ENCODE measurements around the gene DENND4C. TPM values are rescaled to one million over a fixed set of nuclear protein-coding genes. Genes with fewer than 3 reads are reported as not detected.
A peak's percentile ranks its signal among the peaks of the same experiment; 100 is the strongest.

DENND4C gene
- total RNA-seq, 1 donor from 2014 or later = 35.6 TPM

GRCh38 chr9:19376931-19377330, 146.4 kb downstream of the DENND4C start:
- no peaks in the 10 kb centered on the region for H3K9me3 Mint-ChIP-seq (ENCODE audit: unreplicated experiment)
- peaks cover 42% of the 10 kb centered on the region for H3K36me3 Mint-ChIP-seq (ENCODE audit: low read depth, unreplicated experiment)
- H3K4me1 Mint-ChIP-seq (ENCODE audit: unreplicated experiment) = peaks cover 31% of the 10 kb centered on the region
- peaks cover 12% of the 10 kb centered on the region for H3K27me3 Mint-ChIP-seq (ENCODE audit: unreplicated experiment)
- H3K4me3 Mint-ChIP-seq (ENCODE audit: unreplicated experiment) = no peak overlapping the region
- DNase-seq (ENCODE audit: low spot score) = no peak
- TF ChIP-seq CTCF (IDR thresholded peaks at IDR 0.05; ENCODE audit: unreplicated experiment) = no peak
- H3K27ac Mint-ChIP-seq (ENCODE audit: unreplicated experiment) = peak overlapping the region; percentile 26

- Mint-ChIP-seq H3K9me3 (ENCODE audit: unreplicated experiment) (no peaks in the 10 kb centered on the region), H3K27ac (ENCODE audit: unreplicated experiment) (no peak overlapping the region), H3K4me1 (ENCODE audit: unreplicated experiment) (peaks cover 31% of the 10 kb centered on the region), H3K27me3 (ENCODE audit: unreplicated experiment) (peaks cover 12% of the 10 kb centered on the region), H3K36me3 (ENCODE audit: low read depth, unreplicated experiment) (peaks cover 42% of the 10 kb centered on the region), H3K4me3 (ENCODE audit: unreplicated experiment) (peak overlapping the region; percentile 99)
- TF ChIP-seq CTCF (IDR thresholded peaks at IDR 0.05; ENCODE audit: unreplicated experiment) = no peak
- DNase-seq (ENCODE audit: low spot score) = no peak
These were observed 147.7 kb downstream of the DENND4C start for GRCh38 chr9:19378164-19378563.

GRCh38 chr9:19378647-19379046, 148.2 kb downstream of the DENND4C start:
- Mint-ChIP-seq H3K9me3 (ENCODE audit: unreplicated experiment) (no peaks in the 10 kb centered on the region), H3K27me3 (ENCODE audit: unreplicated experiment) (peaks cover 12% of the 10 kb centered on the region), H3K27ac (ENCODE audit: unreplicated experiment) (peak overlapping the region; percentile 97), H3K4me1 (ENCODE audit: unreplicated experiment) (peaks cover 31% of the 10 kb centered on the region), H3K36me3 (ENCODE audit: low read depth, unreplicated experiment) (peaks cover 42% of the 10 kb centered on the region), H3K4me3 (ENCODE audit: unreplicated experiment) (peak overlapping the region; percentile 99)
- DNase-seq (ENCODE audit: low spot score) = no peak
- TF ChIP-seq CTCF (IDR thresholded peaks at IDR 0.05; ENCODE audit: unreplicated experiment) = no peak

GRCh38 chr9:19379283-19379682, 148.8 kb downstream of the DENND4C start:
- Mint-ChIP-seq H3K9me3 (ENCODE audit: unreplicated experiment) (no peaks in the 10 kb centered on the region), H3K4me3 (ENCODE audit: unreplicated experiment) (peak overlapping the region; percentile 99), H3K27me3 (ENCODE audit: unreplicated experiment) (peaks cover 12% of the 10 kb centered on the region), H3K36me3 (ENCODE audit: low read depth, unreplicated experiment) (peaks cover 42% of the 10 kb centered on the region), H3K4me1 (ENCODE audit: unreplicated experiment) (peaks cover 31% of the 10 kb centered on the region), H3K27ac (ENCODE audit: unreplicated experiment) (peak overlapping the region; percentile 97)
- TF ChIP-seq CTCF (IDR thresholded peaks at IDR 0.05; ENCODE audit: unreplicated experiment) = no peak
- no peak for DNase-seq (ENCODE audit: low spot score)

GRCh38 chr9:19379697-19380046, 149.2 kb downstream of the DENND4C start:
- no peak for DNase-seq (ENCODE audit: low spot score)
- no peak for TF ChIP-seq CTCF (IDR thresholded peaks at IDR 0.05; ENCODE audit: unreplicated experiment)
- Mint-ChIP-seq H3K27me3 (ENCODE audit: unreplicated experiment) (peaks cover 12% of the 10 kb centered on the region), H3K9me3 (ENCODE audit: unreplicated experiment) (no peaks in the 10 kb centered on the region), H3K4me1 (ENCODE audit: unreplicated experiment) (peaks cover 31% of the 10 kb centered on the region), H3K36me3 (ENCODE audit: low read depth, unreplicated experiment) (peaks cover 42% of the 10 kb centered on the region), H3K4me3 (ENCODE audit: unreplicated experiment) (peak overlapping the region; percentile 99), H3K27ac (ENCODE audit: unreplicated experiment) (peak overlapping the region; percentile 97)
